Activated naive CD8-positive, alpha-beta T cell treated with anti-CD3 and anti-CD28 coated beads, Interleukin-2, amount 50 U/mL, for 16 hours (primary cell): ENCODE results near the gene MAGI1.

ENCODE experiments used
- DNase-seq: peaks from one replicate; pipeline ENCODE4 v3.0.0-alpha.2; 2020; ENCODE audit warnings: low read depth, low spot score

Gene MAGI1

GRCh38 chr3:65326574-65326973 lies 712.1 kb downstream of the MAGI1 start:
- no peak for DNase-seq

DNA sequence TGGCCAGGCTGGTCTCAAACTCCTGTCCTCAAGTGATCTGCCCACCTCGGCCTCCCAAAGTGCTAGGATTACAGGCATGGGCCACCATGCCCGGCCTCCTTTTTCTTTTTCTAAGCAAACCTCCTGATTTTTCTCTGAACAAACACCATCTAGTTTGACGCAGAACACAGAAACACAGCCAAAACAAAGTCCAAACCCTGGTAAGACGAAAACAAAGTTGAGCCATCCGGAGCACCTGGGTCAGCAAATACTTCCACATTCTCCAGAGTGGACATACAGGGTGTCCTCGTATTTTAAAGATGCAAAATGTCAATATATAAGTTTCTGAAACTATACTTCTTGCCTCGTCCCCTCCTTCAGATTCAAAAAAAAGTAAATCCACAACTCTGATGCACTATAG lies 715.8 kb downstream of the MAGI1 start:
- no peak for DNase-seq

- DNase-seq = no peak
These were observed 720.5 kb downstream of the MAGI1 start for GRCh38 chr3:65318231-65318630.

DNA sequence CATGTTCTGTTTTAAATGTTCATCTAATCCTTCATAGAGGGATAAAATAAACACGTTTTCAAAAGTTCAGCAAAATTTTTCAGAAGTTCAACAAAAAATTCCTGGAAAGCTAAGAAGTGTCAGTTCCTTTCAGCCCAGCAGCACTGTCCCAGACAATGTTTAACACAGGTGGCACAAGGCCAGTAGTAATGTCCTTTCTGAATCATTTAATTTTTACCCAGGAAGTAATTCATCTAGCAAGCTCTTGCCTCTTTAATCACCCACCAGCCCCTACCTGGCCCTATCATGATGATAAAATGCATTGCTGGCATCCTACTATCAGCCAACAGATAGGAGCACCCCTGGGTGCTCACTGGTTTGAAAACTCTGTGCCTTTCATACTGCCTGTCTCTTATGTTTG lies 723.8 kb downstream of the MAGI1 start:
- no peak for DNase-seq

DNA sequence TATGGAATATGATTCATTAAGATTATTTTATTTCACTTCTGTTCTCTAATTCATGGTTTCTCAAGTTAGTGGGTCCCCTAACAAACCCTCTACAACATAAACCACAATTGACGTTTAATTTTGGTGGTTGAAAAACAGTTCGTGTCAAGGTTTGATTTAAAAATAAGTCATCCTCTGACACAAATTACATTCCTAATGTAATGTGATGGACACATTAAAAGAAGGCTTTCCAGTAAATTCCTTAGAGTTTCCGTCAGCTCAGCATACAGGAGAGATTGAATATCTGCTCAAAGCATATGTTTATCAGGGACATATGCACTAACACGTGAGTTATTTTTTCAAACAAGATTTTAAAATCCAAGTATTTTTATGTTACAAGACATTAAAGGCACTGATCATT lies 724.4 kb downstream of the MAGI1 start:
- DNase-seq = no peak

- DNase-seq = no peak
These were observed 725.1 kb downstream of the MAGI1 start for GRCh38 chr3:65313666-65314065.

DNA sequence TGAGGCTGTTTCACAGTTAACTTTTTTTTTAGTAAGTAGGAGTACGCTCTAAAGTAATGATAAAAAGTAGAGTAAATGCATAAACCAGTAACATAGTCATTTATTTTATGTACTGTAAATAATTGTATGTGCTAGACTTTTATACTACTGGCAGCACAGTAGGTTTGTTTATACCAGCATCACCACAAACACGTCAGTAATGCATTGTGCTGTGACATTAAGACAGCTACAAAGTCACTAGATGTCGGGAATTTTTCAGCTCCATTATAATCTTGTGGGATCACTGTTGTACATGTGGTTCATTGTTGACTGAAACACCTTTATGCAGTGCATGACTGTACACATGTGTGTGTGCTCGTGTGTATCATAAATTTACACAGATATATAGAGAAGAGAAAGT lies 732.9 kb downstream of the MAGI1 start:
- no peak for DNase-seq
